K562 (cell line): ENCODE results near the gene TFF3. TPM values are rescaled to one million over a fixed set of nuclear protein-coding genes. Genes with fewer than 3 reads are reported as not detected.

Experiments
- ATAC-seq: fragments of 200-7000 bp; cut with Tn5 transposase; 3 replicates; pipeline ENCODE4 v1.9.1; 2020; ENCODE audit warnings: moderate library complexity
- BruUV-seq: library from RNA; stranded (reverse); fragments of 400-500 nt; replicated peaks from 2 replicates; lab custom pipeline; 2021; lab: Mats Ljungman, UMichigan
- CTCF ChIA-PET: fragments of 300-600 bp; formaldehyde crosslinking; extraction: SDS; loops from one replicate; lab custom pipeline; 2021; ENCODE audit warnings: low intra/inter-chr PET ratio; lab: Yijun Ruan, JAX
- POLR2A ChIA-PET: fragments of 300-600, 350-650 bp; sonication (Branson Sonifier 250); formaldehyde crosslinking; extraction: SDS; loops from one replicate; lab custom pipeline; 2021; ENCODE audit warnings: antibody characterized with exemption, inconsistent platforms; lab: Yijun Ruan, JAX
- DNase-seq, 4 experiments: peaks; one replicate each; pipeline versions ENCODE4 v3.0.0 to v3.0.0-alpha.2; 2011 to 2018; ENCODE audit warnings: low spot score in 3 of 4, mixed read lengths in 3 of 4; ENCODE audit errors: extremely low read depth in 1 of 4
- FAIRE-seq: peaks from 2 replicates; lab custom pipeline; 2011; peaks lifted over from hg19 to GRCh38; lab: Jason Lieb, UNC
- H2AFZ ChIP-seq: 2 replicates; pipeline ENCODE4 v1.6.0; 2011; ENCODE audit warnings: low read depth, low read length, control low read depth, inconsistent platforms
- H3K27ac ChIP-seq: fragments of 200-600 bp; 3 replicates; pipeline ENCODE4 v1.8.0; 2011; ENCODE audit warnings: low read depth, mild to moderate bottlenecking, control low read depth, inconsistent platforms, low read length, moderate library complexity, mixed read lengths; ENCODE audit errors: extremely low read depth
- H3K27me3 ChIP-seq, 2 experiments: fragments of 300-600 bp in 1 of 2; 2 replicates in 1 of 2; 3 replicates in 1 of 2; pipeline versions ENCODE4 v1.6.0 to v1.8.0; 2011; ENCODE audit warnings: inconsistent platforms in 2 of 2, low read length in 2 of 2, mild to moderate bottlenecking in 1 of 2, mixed read lengths in 1 of 2, moderate library complexity in 1 of 2; ENCODE audit not compliant: control insufficient read depth in 2 of 2, insufficient read depth in 2 of 2
- H3K36me3 ChIP-seq: fragments of 300-600 bp; 3 replicates; pipeline ENCODE4 v1.8.0; 2011; ENCODE audit warnings: mild to moderate bottlenecking, low read length, inconsistent platforms; ENCODE audit not compliant: control insufficient read depth, insufficient read depth
- H3K4me1 ChIP-seq, 2 experiments: fragments of 200-600 bp in 1 of 2; replicated peaks in 1 of 2; 2 replicates in 1 of 2; 3 replicates in 1 of 2; pipeline versions ENCODE4 v1.5.1 to v1.8.0; 2011; ENCODE audit warnings: inconsistent platforms in 2 of 2, low read length in 2 of 2, mild to moderate bottlenecking in 1 of 2, mixed read lengths in 1 of 2, moderate library complexity in 1 of 2; ENCODE audit not compliant: control insufficient read depth in 2 of 2, insufficient read depth in 2 of 2
- H3K4me2 ChIP-seq: 2 replicates; pipeline ENCODE4 v1.6.1; 2011; ENCODE audit warnings: low read length, control low read depth, inconsistent platforms, mixed read lengths; ENCODE audit not compliant: insufficient read depth
- H3K4me3 ChIP-seq: fragments of 200-600 bp; sonication (generic), shearing (Covaris generic); 2 replicates; pipeline ENCODE4 v1.5.1; 2016; ENCODE audit warnings: control low read depth, inconsistent platforms
- H3K79me2 ChIP-seq: fragments of 200-600 bp; 3 replicates; pipeline ENCODE4 v1.8.0; 2011; ENCODE audit warnings: low read length, inconsistent platforms; ENCODE audit not compliant: control insufficient read depth, insufficient read depth
- H3K9ac ChIP-seq, 2 experiments: 2 replicates each; pipeline versions ENCODE4 v1.6.0 to v1.6.1; 2011; ENCODE audit warnings: low read depth in 2 of 2, low read length in 2 of 2, control low read depth in 1 of 2, inconsistent platforms in 1 of 2, mild to moderate bottlenecking in 1 of 2, mixed read lengths in 1 of 2; ENCODE audit not compliant: insufficient read depth in 1 of 2
- H3K9me1 ChIP-seq: one replicate; pipeline ENCODE4 v1.6.0; 2011; ENCODE audit warnings: inconsistent platforms, mild to moderate bottlenecking, low read length, moderate library complexity; ENCODE audit not compliant: control insufficient read depth, insufficient read depth
- H3K9me3 ChIP-seq: replicated peaks from 2 replicates; pipeline ENCODE4 v1.5.1; 2011; ENCODE audit warnings: low read depth, low read length, inconsistent platforms; ENCODE audit not compliant: control insufficient read depth, insufficient read depth
- H4K20me1 ChIP-seq: replicated peaks from 2 replicates; pipeline ENCODE4 v1.6.1; 2011; ENCODE audit warnings: low read length, inconsistent platforms, mixed read lengths; ENCODE audit not compliant: control insufficient read depth, insufficient read depth
- CREB3L1 ChIP-seq: fragments of 450-650 bp; IDR thresholded peaks from 2 replicates; pipeline ENCODE4 v1.6.1; 2014; ENCODE audit warnings: low read depth, mild to moderate bottlenecking, moderate library complexity, borderline replicate concordance
- CSDE1 ChIP-seq, 2 experiments: fragments of 450-650 bp; IDR thresholded peaks; 2 replicates each; pipeline ENCODE4 v1.6.1; 2016; ENCODE audit warnings: mild to moderate bottlenecking in 1 of 2
- ETV6 ChIP-seq, 3 experiments: fragments of 150-350 bp in 1 of 3; sonication (generic) in 1 of 3; formaldehyde crosslinking in 1 of 3; IDR thresholded peaks; 2 replicates each; pipeline versions ENCODE4 v1.6.1 to v1.8.0; 2014 to 2022; ENCODE audit warnings: borderline replicate concordance in 2 of 3, low read depth in 2 of 3, antibody characterized with exemption in 1 of 3, low read length in 1 of 3, mild to moderate bottlenecking in 1 of 3, missing genetic modification reagents in 1 of 3
- FOXK1 ChIP-seq: sonication (generic); formaldehyde crosslinking; IDR thresholded peaks from 2 replicates; pipeline ENCODE4 v1.8.0; 2022; ENCODE audit warnings: missing genetic modification reagents, mild to moderate bottlenecking, borderline replicate concordance
- KLF1 ChIP-seq: fragments of 450-650 bp; IDR thresholded peaks from 2 replicates; pipeline ENCODE4 v1.6.1; 2016; ENCODE audit warnings: missing genetic modification characterization, missing compliant biosample characterization
- POU5F1 ChIP-seq: fragments of 150-350 bp; IDR thresholded peaks from 2 replicates; pipeline ENCODE4 v1.6.1; 2014; ENCODE audit warnings: borderline replicate concordance, low read length, low read depth, mild to moderate bottlenecking; ENCODE audit not compliant: partially characterized antibody
- RAD51 ChIP-seq: fragments of 450-650 bp; IDR thresholded peaks from 2 replicates; pipeline ENCODE4 v1.7.1; 2016; ENCODE audit warnings: low read depth, mild to moderate bottlenecking, borderline replicate concordance
- RFX5 ChIP-seq: IDR thresholded peaks from 2 replicates; pipeline ENCODE4 v1.6.1; 2011; ENCODE audit warnings: low read depth, mild to moderate bottlenecking, improper control_type of control experiment, low read length
- SRSF1 ChIP-seq: fragments of 200-400 bp; formaldehyde crosslinking; IDR thresholded peaks from 2 replicates; pipeline ENCODE4 v1.6.1; 2017; ENCODE audit warnings: mild to moderate bottlenecking, low read depth, low read length, moderate library complexity
- TFAM ChIP-seq: fragments of 250-450 bp; sonication (Bioruptor Pico); conservative IDR thresholded peaks from 2 replicates; pipeline ENCODE4 v1.5.0; 2021; ENCODE audit warnings: mild to moderate bottlenecking, moderate library complexity
- ZC3H8 ChIP-seq: fragments of 450-650 bp; IDR thresholded peaks from 2 replicates; pipeline ENCODE4 v1.6.1; 2017
- ZNF134 ChIP-seq: fragments of 250-450 bp; sonication (Bioruptor Pico); conservative IDR thresholded peaks from 2 replicates; pipeline ENCODE4 v1.4.0; 2020
- ZNF224 ChIP-seq: sonication (generic); formaldehyde crosslinking; IDR thresholded peaks from 2 replicates; pipeline ENCODE4 v1.8.0; 2022; ENCODE audit warnings: mild to moderate bottlenecking, missing genetic modification reagents
- ZNF77 ChIP-seq: fragments of 250-450 bp; sonication (Bioruptor Pico); IDR thresholded peaks from 2 replicates; pipeline ENCODE4 v1.5.0; 2020
- in situ Hi-C: fragments of 300-500 bp; cut with MboI; formaldehyde crosslinking; loops from 4 replicates; pipeline ENCODE4 v1.15.0; 2018; ENCODE audit warnings: inconsistent platforms, mixed read lengths
- intact Hi-C: fragments of 100-400 bp; cut with micrococcal nuclease; formaldehyde crosslinking; loops from 2 replicates; pipeline ENCODE4 v1.14.2; 2022
- polyA plus RNA-seq, 8 experiments: library from polyadenylated mRNA; depleted of rRNA in 4 of 8; stranded (reverse) in 5 of 8; unstranded in 3 of 8; fragments of >200 nt; fragmentation: Nextera tagmentation in 2 of 8; fragmentation: Illumina TruSeq in 1 of 8; extraction: Ambion mirVana in 2 of 8; extraction: Trizol in 1 of 8; gene quantifications; 2 replicates each; pipeline versions ENCODE4 v1.2.1 to v1.2.3, GENCODE V29; 2011 to 2014; ENCODE audit warnings: inconsistent platforms in 1 of 8, missing spikeins in 1 of 8
- total RNA-seq, 7 experiments: library from RNA; depleted of rRNA in 6 of 7; stranded (reverse); fragments of >200 nt in 6 of 7; fragmentation: Illumina TruSeq in 2 of 7; extraction: Trizol in 2 of 7; gene quantifications; 2 replicates each; pipeline versions ENCODE4 v1.2.1 to v1.2.3, GENCODE V29; 2011 to 2021; ENCODE audit warnings: low replicate concordance in 1 of 7
- TF ChIP-seq, protein P1 (sequence below): fragments of 250-450 bp; sonication (Bioruptor Pico); IDR thresholded peaks from 2 replicates; pipeline ENCODE4 v1.4.0; 2020; ENCODE audit warnings: borderline replicate concordance
- TF ChIP-seq, protein P2 (sequence below), 3 experiments: IDR thresholded peaks in 2 of 3; conservative IDR thresholded peaks in 1 of 3; 2 replicates each; pipeline ENCODE4 v1.5.1; 2011 to 2012; ENCODE audit warnings: low read length in 3 of 3, mild to moderate bottlenecking in 3 of 3, control low read depth in 2 of 3, improper control_type of control experiment in 1 of 3, inconsistent platforms in 1 of 3, low read depth in 1 of 3, mixed read lengths in 1 of 3, moderate library complexity in 1 of 3; ENCODE audit not compliant: insufficient read depth in 2 of 3

TFF3 gene
- total and polyA plus RNA-seq, 9 of the 15 experiments (the other 6 are each of a cell fraction or from before 2014, with no cell fraction given): 0.78 TPM; not detected in 8

GRCh38 chr21:42331660-42332059 lies 16.5 kb upstream of the TFF3 start:
- intact Hi-C loops (loop anchor here (10.0 kb wide), 1 partner anchor 123 kb away; no protein-coding TSS in a partner anchor), in situ Hi-C loops (no loop called here)
- peaks cover 0 to 4% of the 10 kb centered on the region in 2 experiments; a peak in 1 of 5 replicates for H3K27me3 ChIP-seq
- H3K4me2 ChIP-seq: no peak overlapping the region
- no peaks in the 10 kb centered on the region for H3K79me2 ChIP-seq
- H3K4me1 ChIP-seq: no peaks in the 10 kb centered on the region
- no peaks in the 10 kb centered on the region for H3K9me3 ChIP-seq
- ChIA-PET POLR2A (no interaction called here), CTCF (no interaction called here)
- H3K27ac ChIP-seq: no peak overlapping the region
- DNase-seq (no peak), FAIRE-seq (no peak), ATAC-seq (no peak)
- H4K20me1 ChIP-seq: no peaks in the 10 kb centered on the region
- H3K9ac ChIP-seq: no peak overlapping the region
- no peaks in the 10 kb centered on the region for H3K9me1 ChIP-seq
- BruUV-seq: no TSS peak
- H3K4me3 ChIP-seq: no peak overlapping the region
- no peak overlapping the region for H2AFZ ChIP-seq
- no peaks in the 10 kb centered on the region for H3K36me3 ChIP-seq
- no peak for TF ChIP-seq ETV6 (IDR thresholded peaks at IDR 0.05; ENCODE audit: borderline replicate concordance in 1 of 2, low read depth in 2 of 2, low read length in 1 of 2)
- no peak for TF ChIP-seq ETV6 (CRISPR knock-in tag; IDR thresholded peaks at IDR 0.05; ENCODE audit: borderline replicate concordance)
- TF ChIP-seq KLF1 (tag): no peak
- no peak for TF ChIP-seq ZNF224 (CRISPR knock-in tag)
- TF ChIP-seq FOXK1 (CRISPR knock-in tag): no peak
- no peak for TF ChIP-seq CSDE1 (IDR thresholded peaks at IDR 0.05)
- TF ChIP-seq ZNF134: no peak
- TF ChIP-seq, protein P1, sequence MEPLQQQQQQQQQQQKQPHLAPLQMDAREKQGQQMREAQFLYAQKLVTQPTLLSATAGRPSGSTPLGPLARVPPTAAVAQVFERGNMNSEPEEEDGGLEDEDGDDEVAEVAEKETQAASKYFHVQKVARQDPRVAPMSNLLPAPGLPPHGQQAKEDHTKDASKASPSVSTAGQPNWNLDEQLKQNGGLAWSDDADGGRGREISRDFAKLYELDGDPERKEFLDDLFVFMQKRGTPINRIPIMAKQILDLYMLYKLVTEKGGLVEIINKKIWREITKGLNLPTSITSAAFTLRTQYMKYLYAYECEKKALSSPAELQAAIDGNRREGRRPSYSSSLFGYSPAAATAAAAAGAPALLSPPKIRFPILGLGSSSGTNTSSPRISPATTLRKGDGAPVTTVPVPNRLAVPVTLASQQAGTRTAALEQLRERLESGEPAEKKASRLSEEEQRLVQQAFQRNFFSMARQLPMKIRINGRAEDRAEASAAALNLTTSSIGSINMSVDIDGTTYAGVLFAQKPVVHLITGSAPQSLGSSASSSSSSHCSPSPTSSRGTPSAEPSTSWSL (CRISPR knock-in tag): no peak
- TF ChIP-seq ZNF77 (CRISPR knock-in tag): no peak
- no peak for TF ChIP-seq POU5F1
- no peak for TF ChIP-seq RFX5
- TF ChIP-seq SRSF1: no peak
- no peak for TF ChIP-seq RAD51
- no peak for TF ChIP-seq ZC3H8
- no peak for TF ChIP-seq CREB3L1
- TF ChIP-seq, protein P2, sequence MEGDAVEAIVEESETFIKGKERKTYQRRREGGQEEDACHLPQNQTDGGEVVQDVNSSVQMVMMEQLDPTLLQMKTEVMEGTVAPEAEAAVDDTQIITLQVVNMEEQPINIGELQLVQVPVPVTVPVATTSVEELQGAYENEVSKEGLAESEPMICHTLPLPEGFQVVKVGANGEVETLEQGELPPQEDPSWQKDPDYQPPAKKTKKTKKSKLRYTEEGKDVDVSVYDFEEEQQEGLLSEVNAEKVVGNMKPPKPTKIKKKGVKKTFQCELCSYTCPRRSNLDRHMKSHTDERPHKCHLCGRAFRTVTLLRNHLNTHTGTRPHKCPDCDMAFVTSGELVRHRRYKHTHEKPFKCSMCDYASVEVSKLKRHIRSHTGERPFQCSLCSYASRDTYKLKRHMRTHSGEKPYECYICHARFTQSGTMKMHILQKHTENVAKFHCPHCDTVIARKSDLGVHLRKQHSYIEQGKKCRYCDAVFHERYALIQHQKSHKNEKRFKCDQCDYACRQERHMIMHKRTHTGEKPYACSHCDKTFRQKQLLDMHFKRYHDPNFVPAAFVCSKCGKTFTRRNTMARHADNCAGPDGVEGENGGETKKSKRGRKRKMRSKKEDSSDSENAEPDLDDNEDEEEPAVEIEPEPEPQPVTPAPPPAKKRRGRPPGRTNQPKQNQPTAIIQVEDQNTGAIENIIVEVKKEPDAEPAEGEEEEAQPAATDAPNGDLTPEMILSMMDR (IDR thresholded peaks at IDR 0.05 in 2 of 3, conservative IDR thresholded peaks at IDR 0.05 in 1 of 3; ENCODE audit: insufficient read depth in 2 of 3, low read depth in 1 of 3, low read length in 3 of 3): no peak
- TF ChIP-seq TFAM (CRISPR knock-in tag): no peak
